Hematopoietic multipotent progenitor cell treated with erythropoietin and hydrocortisone succinate and interleukin-3 and kit ligand, for 15 days (in vitro differentiated cells): Measurements from ENCODE around the gene CDH12.

Experiments
- DNase-seq: peaks from one replicate; pipeline ENCODE4 v3.0.0-alpha.2; 2015; ENCODE audit warnings: low spot score

CDH12 gene

DNA sequence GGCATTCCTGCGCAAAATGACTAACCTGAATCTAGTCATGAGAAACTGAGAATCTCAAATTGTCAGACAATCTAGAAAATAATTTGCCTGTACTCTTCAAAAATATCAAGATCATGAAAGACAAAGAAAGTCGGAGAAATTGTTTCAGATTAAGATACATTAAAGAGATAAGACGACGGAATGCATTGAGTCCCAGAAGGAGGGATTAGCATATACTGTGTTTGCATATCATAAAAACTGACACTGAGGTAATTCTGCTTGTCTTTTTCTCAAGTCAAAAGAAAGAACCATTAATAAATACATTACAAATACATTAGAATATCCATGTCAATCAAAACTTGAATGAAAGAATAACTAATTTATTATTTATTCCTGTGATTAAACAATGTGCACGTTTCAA, 88.4 kb downstream of the CDH12 start:
- DNase-seq, result no peak

DNA sequence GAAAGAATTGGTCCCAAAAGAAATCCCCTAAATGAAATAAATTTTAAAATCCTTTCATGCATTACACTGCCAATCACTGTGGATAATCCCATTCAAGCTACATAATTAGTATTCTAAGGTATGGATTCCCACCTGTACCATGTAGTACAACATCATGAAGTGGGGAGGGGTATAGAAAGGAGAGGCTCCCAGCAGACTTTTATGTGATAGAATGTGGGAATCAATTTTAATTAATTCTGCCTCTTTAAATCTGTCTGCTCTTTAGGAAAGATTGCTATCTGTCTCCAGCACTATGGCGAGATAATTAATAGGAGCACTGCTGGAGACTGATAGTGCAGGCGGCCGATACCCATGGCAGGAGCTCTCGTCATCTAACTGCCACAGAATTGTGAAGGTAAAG, 95.4 kb downstream of the CDH12 start:
- DNase-seq, result no peak

DNA sequence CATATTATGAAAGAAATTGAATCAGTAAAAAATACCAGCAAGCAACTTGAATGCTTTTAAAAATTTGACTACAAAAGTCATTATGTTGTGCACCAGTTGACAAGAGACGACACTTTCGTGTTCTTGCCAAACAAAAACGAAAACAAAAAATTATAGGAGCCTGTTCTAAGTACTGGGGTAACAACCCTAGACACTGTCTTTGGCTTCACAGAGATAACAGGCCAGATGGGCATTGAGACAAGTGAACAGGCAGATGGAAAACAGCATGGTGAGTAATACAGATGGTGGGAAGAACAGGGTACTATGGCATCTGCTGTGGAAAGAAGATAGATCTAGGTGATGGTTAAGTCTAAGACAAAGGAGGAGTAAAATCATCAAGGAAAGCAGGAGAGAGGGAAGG, 99.0 kb downstream of the CDH12 start:
- no peak for DNase-seq

DNA sequence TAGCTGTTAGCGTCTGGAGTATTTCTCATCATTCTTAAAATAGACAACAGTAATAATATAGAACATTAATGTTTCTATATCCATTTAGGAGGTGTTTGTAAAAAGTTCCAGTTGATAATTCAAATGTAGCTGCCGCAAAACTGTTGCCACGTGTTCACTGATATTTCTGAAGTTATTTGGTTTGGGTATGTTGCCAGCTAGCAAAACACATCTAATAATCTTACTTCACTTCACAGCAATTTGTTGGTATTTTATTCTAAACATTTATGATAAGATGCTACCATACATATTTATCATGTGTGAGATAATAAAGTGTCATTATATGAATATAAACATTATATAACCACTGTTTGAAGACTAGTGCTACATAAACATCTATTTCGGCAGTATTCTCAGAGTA, 101.6 kb downstream of the CDH12 start:
- DNase-seq, result no peak

DNA sequence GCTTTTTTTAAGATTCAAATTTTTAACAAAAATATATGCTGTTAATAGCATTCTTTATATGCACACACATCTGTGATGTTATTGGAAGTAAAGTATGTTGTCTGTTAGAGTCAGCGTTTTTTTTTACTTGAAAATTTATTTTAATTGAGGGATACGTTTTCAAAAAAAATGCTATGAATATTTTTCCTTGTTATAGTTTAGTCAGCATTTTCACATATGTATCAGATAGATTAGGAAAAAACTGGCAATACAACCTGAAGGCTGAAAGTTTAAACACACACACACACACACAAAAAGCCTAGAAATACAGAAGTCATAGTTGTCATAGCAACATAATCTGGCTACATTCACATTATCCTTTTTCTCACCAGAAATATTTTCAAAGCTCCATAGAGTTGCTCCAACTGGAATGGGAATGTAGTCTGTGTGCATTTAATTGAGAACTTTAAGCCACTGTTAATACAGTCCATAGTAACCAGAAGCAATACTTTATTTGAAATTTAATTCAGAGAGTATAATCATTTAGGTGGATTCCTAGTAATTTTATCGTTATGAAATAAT, 116.6 kb downstream of the CDH12 start:
- no peak for DNase-seq

DNA sequence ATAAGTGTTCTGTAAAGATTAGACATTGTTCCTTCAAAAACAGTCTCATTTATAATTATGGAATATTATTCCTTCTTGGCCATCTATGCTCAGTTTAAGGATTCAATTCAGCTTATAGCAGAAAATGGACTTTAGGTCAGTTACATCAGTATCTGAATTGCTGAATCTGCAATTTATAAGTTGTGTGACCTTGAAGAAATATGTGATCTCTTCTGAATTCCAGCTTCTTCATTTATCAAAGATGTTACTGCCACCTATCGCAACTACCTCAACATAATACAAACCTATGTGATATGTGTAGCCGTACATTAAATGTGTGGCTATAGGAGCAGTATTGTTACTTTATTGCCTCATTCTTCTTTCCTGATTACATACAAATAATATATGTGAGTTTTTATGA, 118.2 kb downstream of the CDH12 start:
- no peak for DNase-seq

DNA sequence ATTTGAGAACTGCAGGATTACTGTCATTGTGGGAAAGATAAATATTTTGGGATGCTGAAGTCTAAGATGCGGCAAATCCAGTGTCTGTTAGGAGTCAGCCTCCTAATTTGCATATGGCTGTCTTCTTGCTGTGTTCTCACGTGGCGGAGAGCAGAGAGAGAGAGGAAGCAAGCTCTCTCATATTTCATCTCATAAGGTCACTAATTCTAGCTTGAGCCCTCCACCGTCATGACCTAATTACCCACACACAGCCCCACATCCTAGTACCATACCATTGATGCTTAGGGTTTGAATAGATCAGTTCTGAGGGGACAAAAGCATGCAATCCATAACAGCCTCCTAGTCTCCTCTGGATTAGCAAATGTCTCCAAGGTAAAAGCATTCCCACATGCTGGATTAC, 124.5 kb downstream of the CDH12 start:
- no peak for DNase-seq

DNA sequence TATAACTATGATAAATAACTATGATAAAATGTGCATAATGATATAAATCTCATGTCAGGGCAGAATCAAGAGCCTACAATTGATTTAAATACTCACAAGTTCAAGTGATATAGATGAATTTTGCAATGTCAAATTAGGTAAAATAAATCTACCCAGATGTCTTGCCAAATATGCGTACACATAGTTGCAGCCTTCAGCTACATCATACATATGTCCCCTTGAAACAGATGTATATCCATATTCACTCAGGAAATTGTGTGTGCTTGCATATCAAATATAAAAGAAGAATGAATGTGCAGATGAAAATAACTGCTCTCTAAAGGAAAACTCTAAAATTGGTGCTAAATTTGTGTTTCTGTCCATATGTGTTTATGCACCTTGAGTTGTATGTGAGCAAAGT, 130.7 kb downstream of the CDH12 start:
- no peak for DNase-seq

DNA sequence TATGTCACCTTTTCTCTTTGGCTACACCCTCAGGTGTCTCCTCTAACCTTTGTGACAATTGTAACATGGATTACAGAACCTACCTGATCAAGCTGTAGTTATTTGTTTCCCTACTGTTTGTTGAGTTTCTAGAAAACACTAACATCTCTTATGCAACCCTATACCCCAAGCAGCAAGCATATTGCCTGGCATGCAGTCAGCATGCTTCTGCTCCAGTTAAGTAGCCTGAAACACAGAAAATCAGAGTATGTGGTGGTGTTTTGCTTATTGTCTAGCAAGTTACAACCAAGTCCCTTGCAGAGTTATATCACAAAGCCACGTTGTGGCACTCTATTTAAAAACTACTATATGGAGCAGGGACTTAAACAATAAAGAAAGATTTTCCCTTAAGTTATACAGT, 131.1 kb downstream of the CDH12 start:
- no peak for DNase-seq

DNA sequence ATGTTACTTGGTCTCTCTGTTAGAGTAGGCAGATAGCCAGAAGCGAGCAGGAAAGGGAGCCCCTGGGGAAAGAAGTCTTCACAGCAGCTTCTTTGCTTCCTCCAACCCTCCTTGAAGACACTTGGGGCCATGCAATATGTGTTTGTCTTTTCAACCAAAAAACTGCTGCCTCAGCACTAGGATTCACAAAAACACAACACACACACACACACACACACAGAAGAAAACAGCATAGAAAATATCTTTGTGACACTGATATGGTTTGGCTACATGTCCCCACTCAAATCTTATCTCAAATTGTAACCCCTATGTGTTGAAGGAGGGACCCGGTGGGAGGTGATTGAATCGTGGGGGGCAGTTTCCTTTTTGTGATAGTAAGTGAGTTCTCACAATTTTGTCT, 133.3 kb downstream of the CDH12 start:
- DNase-seq, result no peak

DNA sequence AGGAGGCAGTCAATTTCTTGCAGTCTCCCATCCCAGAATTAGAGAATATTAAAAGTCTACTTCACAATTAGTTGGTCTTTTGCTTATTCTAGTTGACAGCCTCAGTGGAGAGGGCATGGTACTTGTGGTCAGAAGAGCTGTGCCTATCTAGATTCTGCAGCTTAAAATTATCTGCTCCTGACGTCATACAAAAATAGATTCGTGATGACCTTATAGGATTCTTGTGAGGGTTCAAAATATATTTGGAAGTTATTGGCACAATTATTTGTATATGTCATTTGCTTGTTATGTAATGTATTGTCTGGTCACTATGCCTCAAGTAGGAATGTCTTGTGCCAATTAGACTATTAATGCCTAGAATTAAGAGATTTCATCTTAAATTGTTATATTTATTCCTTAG, 142.5 kb downstream of the CDH12 start:
- DNase-seq, result no peak

DNA sequence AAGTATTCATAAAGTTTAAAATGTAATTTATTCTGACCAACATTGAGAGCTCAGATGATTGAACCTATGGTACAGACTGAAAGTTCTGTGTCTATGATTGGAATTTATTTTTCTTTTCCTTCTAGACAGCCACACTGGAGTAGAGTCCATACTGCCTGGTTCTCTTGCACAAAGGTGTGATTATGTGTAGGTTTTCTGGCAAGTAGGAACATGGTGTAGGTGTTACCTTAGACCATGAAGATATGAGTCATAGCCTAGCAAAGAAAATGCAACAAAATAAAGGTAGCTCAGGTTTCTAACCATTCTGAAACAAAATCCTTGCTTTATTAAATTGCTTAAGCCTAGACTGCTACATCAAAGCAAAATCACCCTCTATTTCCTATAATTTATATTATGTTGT, 143.4 kb downstream of the CDH12 start:
- no peak for DNase-seq

DNA sequence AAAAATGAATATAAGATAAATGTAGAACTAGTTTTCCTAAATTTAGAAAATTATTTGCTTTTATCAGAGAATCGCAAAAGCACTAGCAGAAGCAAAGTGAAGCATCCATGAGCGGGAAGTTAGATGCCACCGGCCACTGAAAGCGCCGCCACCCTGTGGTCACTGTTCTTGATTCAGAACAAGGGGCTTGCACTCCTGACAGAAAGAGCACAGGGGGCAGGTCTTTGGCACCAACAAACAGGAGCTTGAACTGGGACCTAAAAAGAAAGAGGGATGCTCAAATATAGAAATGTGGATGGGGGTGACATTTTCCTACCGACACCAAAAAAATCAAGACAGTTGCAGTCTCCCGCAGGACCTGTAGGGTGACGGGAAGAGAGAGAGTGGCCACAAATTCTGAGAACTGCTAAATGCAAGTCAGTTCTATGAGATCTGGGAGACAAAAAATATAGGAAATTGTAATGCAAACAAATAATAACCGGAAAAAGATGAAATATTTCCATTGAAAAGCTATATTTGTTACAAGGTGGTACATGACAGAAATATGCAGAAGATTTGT, 144.3 kb downstream of the CDH12 start:
- no peak for DNase-seq

DNA sequence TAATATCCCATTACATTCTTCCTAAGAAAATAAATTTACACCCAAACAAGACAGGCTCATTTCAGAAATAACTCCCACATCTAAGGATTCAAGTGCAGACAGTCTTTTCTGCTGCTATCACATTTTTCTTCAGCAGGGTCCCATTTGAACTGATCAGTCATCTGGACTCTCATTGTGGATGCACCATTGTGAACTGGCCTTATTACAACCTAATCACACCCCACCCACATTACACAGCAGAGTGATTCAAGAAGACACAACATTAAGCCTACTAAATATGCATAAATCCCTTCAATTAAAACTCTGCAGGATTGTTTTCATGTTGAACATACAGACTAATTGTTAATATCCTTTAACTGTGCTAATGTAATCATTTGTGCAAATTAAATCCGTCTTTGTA, 146.2 kb downstream of the CDH12 start:
- no peak for DNase-seq

DNA sequence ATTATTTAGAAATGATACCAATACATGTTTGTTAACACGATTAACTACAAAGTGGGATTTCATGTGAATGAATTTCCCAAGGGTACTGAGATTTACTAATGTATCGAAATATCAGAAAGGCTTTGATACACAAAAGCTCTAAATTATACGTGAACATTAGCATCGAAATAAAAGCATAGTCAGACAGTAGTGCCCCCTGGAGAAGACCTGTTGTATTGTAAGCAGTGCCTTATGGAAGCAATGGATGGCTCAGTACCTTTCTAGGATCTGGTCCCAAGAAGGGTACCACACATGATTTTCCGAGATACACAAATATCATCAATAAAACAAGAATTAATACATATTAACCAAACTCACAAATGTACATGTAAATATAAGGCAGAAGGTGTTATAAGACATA, 153.8 kb downstream of the CDH12 start:
- DNase-seq, result no peak

DNA sequence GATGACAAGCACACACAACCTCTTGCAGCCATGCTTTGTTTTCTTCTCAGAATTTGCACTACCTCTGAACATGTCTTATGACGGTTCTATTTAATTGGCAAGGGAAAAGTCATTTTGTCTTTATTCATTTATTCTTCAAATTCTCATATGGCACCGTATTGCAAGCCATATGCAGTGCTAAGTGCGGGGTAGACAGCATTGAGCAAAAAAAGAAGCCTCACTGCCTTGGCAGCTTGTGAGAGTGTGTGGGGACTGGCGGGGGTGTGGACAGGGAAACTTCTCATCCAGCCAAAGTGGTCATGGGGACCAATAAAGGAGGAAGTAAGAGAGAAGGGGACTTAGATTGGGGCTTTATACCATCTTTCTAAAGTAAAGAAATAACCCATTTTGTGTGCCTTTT, 160.0 kb downstream of the CDH12 start:
- DNase-seq, result no peak

DNA sequence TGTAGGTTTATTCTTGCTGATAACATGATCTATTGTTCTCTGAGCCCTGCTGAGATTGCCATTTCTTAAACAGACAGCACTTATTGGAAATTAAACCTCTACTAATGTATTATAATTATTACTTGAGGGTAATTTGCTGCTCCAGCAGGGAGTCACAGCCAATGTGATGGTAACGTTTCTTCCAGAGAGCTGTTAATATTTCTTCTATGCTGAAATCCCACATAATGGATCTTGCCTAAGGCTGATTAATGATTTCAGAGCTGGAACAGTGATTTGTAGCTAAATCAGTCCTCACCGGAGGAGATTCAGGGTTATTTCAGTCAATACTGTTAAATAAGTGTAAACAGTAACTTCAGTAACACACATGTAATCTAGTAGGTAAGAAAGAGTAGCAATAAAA, 170.1 kb downstream of the CDH12 start:
- DNase-seq, result no peak

DNA sequence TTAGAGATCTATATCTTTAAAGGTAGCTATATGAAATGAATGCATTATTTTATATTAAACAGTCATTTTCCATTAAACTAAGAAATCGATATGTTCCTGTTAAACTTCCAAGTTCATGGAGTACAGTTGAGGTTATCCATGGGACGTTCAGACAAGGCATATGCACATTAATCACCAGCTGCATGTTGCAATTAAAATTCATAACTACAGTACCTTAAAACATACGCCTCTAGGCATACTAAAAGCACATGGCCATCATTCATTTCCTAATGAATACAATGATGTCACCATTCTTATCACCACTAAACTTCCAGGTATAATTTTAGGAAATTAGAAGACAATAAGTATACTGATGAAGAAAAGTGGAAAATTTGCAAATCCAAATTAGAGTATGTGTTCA, 174.3 kb downstream of the CDH12 start:
- no peak for DNase-seq

DNA sequence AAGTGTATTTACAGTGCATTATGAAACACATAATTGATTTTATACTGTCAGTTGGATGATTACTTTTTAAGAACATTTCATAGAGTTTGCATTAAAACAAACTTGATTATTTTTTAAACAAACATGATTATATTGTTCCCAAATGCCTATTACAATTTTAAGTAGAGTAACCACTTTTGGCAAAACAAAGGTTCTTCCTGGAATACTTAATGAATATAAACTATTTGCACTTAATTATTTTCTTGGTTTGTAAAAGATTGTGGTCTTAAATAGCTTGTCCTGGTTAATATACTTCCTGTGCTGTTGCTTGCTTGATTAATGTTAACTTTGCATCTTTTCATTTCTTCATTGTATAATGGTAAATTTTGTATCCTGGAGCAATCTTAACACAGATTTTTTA, 180.0 kb downstream of the CDH12 start:
- DNase-seq, result no peak

DNA sequence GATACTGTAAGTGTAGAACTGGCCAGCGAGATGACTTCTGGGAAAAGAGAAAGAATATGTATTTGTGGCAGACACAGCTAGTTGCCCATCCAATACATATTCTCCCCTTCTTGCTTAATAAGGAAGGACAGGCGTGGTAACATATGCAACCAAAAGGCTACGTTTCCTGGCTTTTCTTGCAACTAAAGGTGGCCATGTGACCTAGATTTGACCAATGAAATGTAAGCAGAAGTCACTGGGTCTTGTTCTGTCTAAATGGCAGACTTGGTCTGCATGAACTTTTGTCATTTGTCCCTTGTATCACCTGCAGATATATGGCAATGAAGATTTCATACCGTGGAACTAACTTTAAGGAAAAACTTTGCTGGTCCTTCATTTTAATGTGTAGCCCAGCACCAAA, 183.8 kb downstream of the CDH12 start:
- DNase-seq, result no peak

DNA sequence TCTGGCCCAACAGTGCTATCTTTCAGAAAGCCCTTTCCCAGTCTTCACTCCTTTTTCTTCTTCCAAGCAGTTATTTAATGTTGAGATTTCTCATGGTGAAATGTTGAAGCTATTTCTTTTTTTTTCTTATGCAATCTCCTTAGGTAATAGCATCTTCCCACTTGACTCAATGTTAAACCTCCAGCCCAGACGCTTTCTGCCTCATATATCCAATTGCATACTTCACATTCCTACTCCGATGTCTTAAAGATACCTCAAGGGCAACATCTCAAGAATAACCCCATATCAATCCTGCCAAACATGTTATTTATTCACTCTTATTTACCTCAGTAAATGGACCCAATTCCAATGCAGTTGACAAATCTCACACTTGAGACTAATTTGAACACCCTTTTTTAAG, 187.3 kb downstream of the CDH12 start:
- no peak for DNase-seq

DNA sequence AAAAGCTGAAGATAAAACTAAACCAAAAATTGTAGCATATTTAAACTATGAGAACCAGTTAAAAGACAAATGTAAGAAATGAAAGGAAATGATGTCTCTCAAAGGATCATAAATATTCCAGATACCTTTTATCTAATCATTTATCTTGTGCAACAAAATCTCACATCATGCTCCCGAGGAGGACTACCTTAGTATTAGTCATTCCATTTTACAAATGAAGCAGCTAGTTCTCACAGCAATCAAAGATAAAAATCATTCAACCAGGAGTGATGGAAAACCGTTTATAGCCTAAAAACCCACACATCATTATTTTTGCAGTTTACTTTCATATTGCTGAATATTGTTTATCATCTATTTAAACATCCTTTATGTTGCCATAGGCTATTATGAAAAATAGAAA, 190.0 kb downstream of the CDH12 start:
- no peak for DNase-seq

DNA sequence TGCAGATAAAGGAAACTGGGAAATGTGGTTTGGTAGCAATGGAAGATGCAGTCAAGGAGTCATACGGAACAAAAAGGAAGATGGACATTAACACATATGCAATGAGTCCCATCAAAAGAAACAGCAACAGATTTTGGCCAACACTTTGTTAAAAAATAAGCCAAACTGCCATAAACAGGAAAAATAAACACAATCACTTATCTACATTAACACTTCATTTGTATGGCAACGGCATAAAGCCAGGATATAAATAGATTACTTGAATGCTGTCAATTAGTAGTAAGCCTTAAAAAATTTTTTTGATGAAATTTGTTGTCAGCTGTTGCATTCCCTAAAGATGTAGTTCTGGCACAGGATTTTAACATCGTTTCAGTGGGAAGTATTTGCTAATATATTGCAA, 190.8 kb downstream of the CDH12 start:
- no peak for DNase-seq

DNA sequence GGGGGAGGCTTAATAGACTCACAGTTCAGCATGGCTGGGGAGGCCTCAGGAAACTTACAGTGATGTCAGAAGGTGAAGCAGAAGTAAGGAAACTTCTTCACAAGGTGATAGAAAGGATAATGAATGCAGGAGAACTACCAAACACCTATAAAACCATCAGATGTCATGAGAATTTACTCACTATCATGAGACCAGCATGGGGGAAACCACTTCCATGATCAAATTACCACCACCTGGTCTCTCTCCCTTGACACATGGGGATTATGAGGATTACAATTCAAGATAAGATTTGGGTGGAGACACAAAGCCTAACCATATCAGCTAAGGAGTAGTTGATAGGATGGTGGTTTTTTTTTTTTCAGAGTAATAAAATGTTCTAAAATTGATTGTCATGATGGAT, 201.8 kb downstream of the CDH12 start:
- no peak for DNase-seq

DNA sequence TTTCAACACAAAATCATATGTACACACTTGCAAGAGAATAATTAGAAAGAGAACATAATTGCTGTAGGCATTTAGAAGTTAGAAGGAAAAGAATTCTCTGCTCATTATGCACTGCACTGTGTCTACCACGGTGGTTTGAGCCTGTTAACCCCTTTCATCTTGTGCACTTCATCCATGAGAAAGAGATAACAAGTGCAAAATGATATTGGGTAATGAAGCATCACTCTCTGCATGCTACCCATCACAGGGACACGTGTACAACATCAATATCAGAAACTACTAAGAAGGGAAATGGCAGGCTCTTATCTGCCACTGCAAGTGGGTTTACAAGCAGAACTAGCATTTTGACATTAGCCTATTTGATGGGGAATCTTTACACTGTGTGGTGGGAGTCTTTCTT, 202.6 kb downstream of the CDH12 start:
- DNase-seq, result no peak
